HG03439 (cell line): Measurements from ENCODE around the gene PROSER2.

Experiments
- ATAC-seq: cut with Tn5 transposase; IDR thresholded peaks from one replicate; pipeline ENCODE4 v1.9.1; 2021; ENCODE audit warnings: mild to moderate bottlenecking, moderate library complexity; ENCODE audit not compliant: unreplicated experiment

PROSER2 gene

GRCh38 chr10:11799736-11800080 is 23.4 kb upstream of the PROSER2 start:
- no peak for ATAC-seq

GRCh38 chr10:11804336-11804735 is 18.8 kb upstream of the PROSER2 start:
- no peak for ATAC-seq

- ATAC-seq = no peak
Measured at GRCh38 chr10:11805792-11806191, 17.4 kb upstream of the PROSER2 start.

- no peak for ATAC-seq
Measured at GRCh38 chr10:11806706-11807105, 16.4 kb upstream of the PROSER2 start.

GRCh38 chr10:11808808-11809207 is 14.3 kb upstream of the PROSER2 start:
- no peak for ATAC-seq

- no peak for ATAC-seq
Measured at GRCh38 chr10:11810313-11810766, 12.8 kb upstream of the PROSER2 start.

- no peak for ATAC-seq
Measured at GRCh38 chr10:11810973-11811372, 12.2 kb upstream of the PROSER2 start.

GRCh38 chr10:11813177-11813576 is 10.0 kb upstream of the PROSER2 start:
- ATAC-seq = no peak

GRCh38 chr10:11813855-11814567 is 9.1 kb upstream of the PROSER2 start:
- no peak for ATAC-seq

- no peak for ATAC-seq
Measured at GRCh38 chr10:11819027-11819426, 4.1 kb upstream of the PROSER2 start.

GRCh38 chr10:11822026-11822756 is 965 bp upstream of the PROSER2 start:
- no peak for ATAC-seq

- no peak for ATAC-seq
Measured at GRCh38 chr10:11822809-11823121, 391 bp upstream of the PROSER2 start.

- ATAC-seq = no peak
Measured at GRCh38 chr10:11823989-11824346, 812 bp downstream of the PROSER2 start.

GRCh38 chr10:11824376-11824775 is 1.2 kb downstream of the PROSER2 start:
- no peak for ATAC-seq

- ATAC-seq = no peak
Measured at GRCh38 chr10:11824825-11825224, 1.7 kb downstream of the PROSER2 start.

- no peak for ATAC-seq
Measured at GRCh38 chr10:11825796-11826414, 2.7 kb downstream of the PROSER2 start.

- no peak for ATAC-seq
Measured at GRCh38 chr10:11827006-11827405, 3.9 kb downstream of the PROSER2 start.

- ATAC-seq = no peak
Measured at GRCh38 chr10:11827414-11827813, 4.3 kb downstream of the PROSER2 start.

GRCh38 chr10:11828682-11829284 is 5.6 kb downstream of the PROSER2 start:
- ATAC-seq = no peak

- ATAC-seq = no peak
Measured at GRCh38 chr10:11830836-11831519, 7.8 kb downstream of the PROSER2 start.

GRCh38 chr10:11831520-11831951 is 8.4 kb downstream of the PROSER2 start:
- no peak for ATAC-seq
